ENCODE measurements around the gene ENAH. TPM values are rescaled to one million over a fixed set of nuclear protein-coding genes. Genes with fewer than 3 reads are reported as not detected.

The ENAH gene
- polyA plus RNA-seq, 1 donor (not counting 4 experiments of a cell fraction or from before 2014, with no cell fraction given), result 61.0 TPM

- H3K79me2 ChIP-seq (ENCODE audit: control insufficient read depth, insufficient read depth, low read length), result no peaks in the 10 kb centered on the region
- no peaks in the 10 kb centered on the region for H3K9me3 ChIP-seq (ENCODE audit: control insufficient read depth, low read depth, low read length)
- H3K36me3 ChIP-seq (ENCODE audit: control insufficient read depth in 2 of 2, extremely low read depth in 1 of 2, insufficient read depth in 2 of 2, low read length in 2 of 2), result no peaks in the 10 kb centered on the region
- TF ChIP-seq CTCF (optimal IDR thresholded peaks at IDR 0.05 in 1 of 3, IDR thresholded peaks at IDR 0.05 in 1 of 3, conservative IDR thresholded peaks at IDR 0.05 in 1 of 3; ENCODE audit: extremely low read depth in 1 of 3, insufficient read depth in 2 of 3, low read length in 3 of 3) (no peak), EZH2 (IDR thresholded peaks at IDR 0.05; ENCODE audit: low read length) (no peak)
- no peak for FAIRE-seq
- no peak overlapping the region for H3K4me3 ChIP-seq (ENCODE audit: control insufficient read depth in 2 of 3, extremely low read depth in 1 of 3, insufficient read depth in 2 of 3, low read depth in 1 of 3, low read length in 3 of 3)
- H3K9me1 ChIP-seq (ENCODE audit: control insufficient read depth, extremely low read depth, insufficient read depth, low read length), result no peaks in the 10 kb centered on the region
- H3K4me1 ChIP-seq (ENCODE audit: control insufficient read depth, extremely low read depth, insufficient read depth, low read length), result peaks cover 16% of the 10 kb centered on the region
- H3K9ac ChIP-seq (ENCODE audit: control insufficient read depth, extremely low read depth, insufficient read depth, low read length), result no peak overlapping the region
- no peak for DNase-seq (ENCODE audit: low read depth, low spot score)
- H3K27ac ChIP-seq (ENCODE audit: control insufficient read depth, insufficient read depth, low read length), result no peak overlapping the region
- H2AFZ ChIP-seq (ENCODE audit: control insufficient read depth, low read length), result no peak overlapping the region
- no peaks in the 10 kb centered on the region for H3K27me3 ChIP-seq (ENCODE audit: control insufficient read depth, extremely low read depth, insufficient read depth, low read length)
- H4K20me1 ChIP-seq (ENCODE audit: control insufficient read depth, extremely low read depth, insufficient read depth, low read length), result no peaks in the 10 kb centered on the region
- dilution Hi-C loops (cut with MboI; ENCODE audit: extremely low pct_ligation_motif_present, low sequenced_read_pairs), result loop anchor here (25.0 kb wide), 1 partner anchor 521 kb away; the partner anchor contains the start of gene SDE2
- no peak overlapping the region for H3K4me2 ChIP-seq (ENCODE audit: control insufficient read depth, extremely low read depth, insufficient read depth, low read depth, low read length)
Observed at GRCh38 chr1:225465793-225466517, 187.0 kb downstream of the ENAH start.

GRCh38 chr1:225464851-225465792 lies 187.8 kb downstream of the ENAH start:
- no peaks in the 10 kb centered on the region for H3K79me2 ChIP-seq (ENCODE audit: control insufficient read depth, insufficient read depth, low read length)
- H3K9me3 ChIP-seq (ENCODE audit: control insufficient read depth, low read depth, low read length), result no peaks in the 10 kb centered on the region
- H3K27ac ChIP-seq (ENCODE audit: control insufficient read depth, insufficient read depth, low read length), result no peak overlapping the region
- H3K4me3 ChIP-seq (ENCODE audit: control insufficient read depth in 2 of 3, extremely low read depth in 1 of 3, insufficient read depth in 2 of 3, low read depth in 1 of 3, low read length in 3 of 3), result no peak overlapping the region
- H3K9me1 ChIP-seq (ENCODE audit: control insufficient read depth, extremely low read depth, insufficient read depth, low read length), result no peaks in the 10 kb centered on the region
- no peaks in the 10 kb centered on the region for H4K20me1 ChIP-seq (ENCODE audit: control insufficient read depth, extremely low read depth, insufficient read depth, low read length)
- DNase-seq (ENCODE audit: low read depth, low spot score) (no peak), FAIRE-seq (no peak)
- H3K36me3 ChIP-seq (ENCODE audit: control insufficient read depth in 2 of 2, extremely low read depth in 1 of 2, insufficient read depth in 2 of 2, low read length in 2 of 2), result no peaks in the 10 kb centered on the region
- peaks cover 24% of the 10 kb centered on the region for H3K4me1 ChIP-seq (ENCODE audit: control insufficient read depth, extremely low read depth, insufficient read depth, low read length)
- H3K9ac ChIP-seq (ENCODE audit: control insufficient read depth, extremely low read depth, insufficient read depth, low read length), result no peak overlapping the region
- H3K27me3 ChIP-seq (ENCODE audit: control insufficient read depth, extremely low read depth, insufficient read depth, low read length), result no peaks in the 10 kb centered on the region
- no peak overlapping the region for H2AFZ ChIP-seq (ENCODE audit: control insufficient read depth, low read length)
- dilution Hi-C loops (cut with MboI; ENCODE audit: extremely low pct_ligation_motif_present, low sequenced_read_pairs), result loop anchor here (25.0 kb wide), 1 partner anchor 522 kb away; the partner anchor contains the start of gene SDE2
- H3K4me2 ChIP-seq (ENCODE audit: control insufficient read depth, extremely low read depth, insufficient read depth, low read depth, low read length), result no peak overlapping the region
- TF ChIP-seq CTCF (optimal IDR thresholded peaks at IDR 0.05 in 1 of 3, IDR thresholded peaks at IDR 0.05 in 1 of 3, conservative IDR thresholded peaks at IDR 0.05 in 1 of 3; ENCODE audit: extremely low read depth in 1 of 3, insufficient read depth in 2 of 3, low read length in 3 of 3), result no peak
- TF ChIP-seq EZH2 (IDR thresholded peaks at IDR 0.05; ENCODE audit: low read length), result no peak
